Fibroblast of skin of right quadriceps (primary cell): ENCODE measurements around the gene KAT2B.
"Not testable (repeated sequence)": the region's sequence is repeated elsewhere in the genome, so short reads cannot be mapped to it uniquely, and the experiment has no call there.

Source experiments
- DNase-seq: peaks from one replicate; pipeline ENCODE4 v3.0.0-alpha.2; 2013

Gene KAT2B

GRCh38 chr3:20042331-20042730 is 2.1 kb downstream of the KAT2B start:
- no peak for DNase-seq

- DNase-seq: no peak
These were observed 3.1 kb downstream of the KAT2B start for GRCh38 chr3:20043396-20043795.

GRCh38 chr3:20043825-20044224 is 3.6 kb downstream of the KAT2B start:
- no peak for DNase-seq

- not testable (repeated sequence) for DNase-seq
These were observed 4.9 kb downstream of the KAT2B start for GRCh38 chr3:20045141-20045540.

- DNase-seq: no peak
These were observed 6.3 kb downstream of the KAT2B start for GRCh38 chr3:20046556-20046955.

GRCh38 chr3:20047341-20047779 is 7.1 kb downstream of the KAT2B start:
- peak; percentile 60 for DNase-seq

GRCh38 chr3:20047976-20048883 is 8.0 kb downstream of the KAT2B start:
- DNase-seq: peak; percentile 54

GRCh38 chr3:20051123-20051806 is 11.0 kb downstream of the KAT2B start:
- DNase-seq: no peak

- DNase-seq: no peak
These were observed 12.6 kb downstream of the KAT2B start for GRCh38 chr3:20052851-20053250.

GRCh38 chr3:20054549-20054987 is 14.3 kb downstream of the KAT2B start:
- DNase-seq: peak; percentile 78

GRCh38 chr3:20055020-20055775 is 15.0 kb downstream of the KAT2B start:
- DNase-seq: no peak

- no peak for DNase-seq
These were observed 15.6 kb downstream of the KAT2B start for GRCh38 chr3:20055842-20056241.

- peak; percentile 72 for DNase-seq
These were observed 16.7 kb downstream of the KAT2B start for GRCh38 chr3:20056725-20057611.

- no peak for DNase-seq
These were observed 17.4 kb downstream of the KAT2B start for GRCh38 chr3:20057612-20058180.

GRCh38 chr3:20059929-20060328 is 19.7 kb downstream of the KAT2B start:
- DNase-seq: no peak

- DNase-seq: no peak
These were observed 20.9 kb downstream of the KAT2B start for GRCh38 chr3:20060974-20061685.

- DNase-seq: no peak
These were observed 22.8 kb downstream of the KAT2B start for GRCh38 chr3:20062996-20063395.

GRCh38 chr3:20064387-20064786 is 24.1 kb downstream of the KAT2B start:
- no peak for DNase-seq

- no peak for DNase-seq
These were observed 24.7 kb downstream of the KAT2B start for GRCh38 chr3:20064796-20065564.

GRCh38 chr3:20066079-20066478 is 25.8 kb downstream of the KAT2B start:
- no peak for DNase-seq
